ENCODE measurements around the gene L3MBTL1. TPM values are rescaled to one million over a fixed set of nuclear protein-coding genes. Genes with fewer than 3 reads are reported as not detected.

Gene L3MBTL1
- total RNA-seq, 2 donors from 2014 or later: 38.4 to 57.6 TPM

- no peak overlapping the region for H3K4me3 ChIP-seq (ENCODE audit: low read length)
- DNase-seq: no peak
- H3K9ac ChIP-seq (ENCODE audit: extremely low read depth, low read length, poor library complexity, severe bottlenecking): no peak overlapping the region
- 92 to 95% methylated on average over 4 of the region's 4 CpGs for whole genome bisulfite sequencing, 2 experiments (ENCODE audit: insufficient coverage in 1 of 2, insufficient read length in 1 of 2)
- no peaks in the 10 kb centered on the region for H3K9me3 ChIP-seq (ENCODE audit: control insufficient read depth, low read length)
- no peaks in the 10 kb centered on the region for H3K27me3 ChIP-seq (ENCODE audit: control insufficient read depth, insufficient read depth, low read length, poor library complexity, severe bottlenecking)
- Mint-ChIP-seq H3K4me3 (no peak overlapping the region), H3K27ac (no peak overlapping the region), H3K4me1 (no peaks in the 10 kb centered on the region), H3K9me3 (no peaks in the 10 kb centered on the region), H3K36me3 (ENCODE audit: low read depth) (no peaks in the 10 kb centered on the region), H3K27me3 (ENCODE audit: insufficient read depth) (no peaks in the 10 kb centered on the region)
- no peaks in the 10 kb centered on the region for H3K36me3 ChIP-seq (ENCODE audit: control insufficient read depth, insufficient read depth, low read length)
- H3K27ac ChIP-seq (ENCODE audit: low read depth, low read length): no peak overlapping the region
- no peaks in the 10 kb centered on the region for H3K4me1 ChIP-seq (ENCODE audit: control insufficient read depth, insufficient read depth, low read length)
- TF ChIP-seq CTCF (conservative IDR thresholded peaks at IDR 0.05): no peak
These were observed 58.2 kb downstream of the L3MBTL1 start for GRCh38 chr20:43565758-43566104.

- Mint-ChIP-seq H3K27me3 (ENCODE audit: insufficient read depth) (no peaks in the 10 kb centered on the region), H3K9me3 (no peaks in the 10 kb centered on the region), H3K4me3 (no peak overlapping the region), H3K27ac (no peak overlapping the region), H3K4me1 (no peaks in the 10 kb centered on the region), H3K36me3 (ENCODE audit: low read depth) (no peaks in the 10 kb centered on the region)
- no peaks in the 10 kb centered on the region for H3K4me1 ChIP-seq (ENCODE audit: control insufficient read depth, insufficient read depth, low read length)
- no peak overlapping the region for H3K9ac ChIP-seq (ENCODE audit: extremely low read depth, low read length, poor library complexity, severe bottlenecking)
- no peaks in the 10 kb centered on the region for H3K36me3 ChIP-seq (ENCODE audit: control insufficient read depth, insufficient read depth, low read length)
- TF ChIP-seq CTCF (conservative IDR thresholded peaks at IDR 0.05): no peak
- no peak overlapping the region for H3K27ac ChIP-seq (ENCODE audit: low read depth, low read length)
- H3K27me3 ChIP-seq (ENCODE audit: control insufficient read depth, insufficient read depth, low read length, poor library complexity, severe bottlenecking): no peaks in the 10 kb centered on the region
- no peaks in the 10 kb centered on the region for H3K9me3 ChIP-seq (ENCODE audit: control insufficient read depth, low read length)
- no peak overlapping the region for H3K4me3 ChIP-seq (ENCODE audit: low read length)
- 89 to 96% methylated on average over 4 to 9 of the region's 9 CpGs for WGBS, 2 experiments (ENCODE audit: insufficient coverage in 1 of 2, insufficient read length in 1 of 2)
- no peak for DNase-seq
These were observed 60.0 kb downstream of the L3MBTL1 start for GRCh38 chr20:43567477-43567876.

- WGBS, 2 experiments (ENCODE audit: insufficient coverage in 1 of 2, insufficient read length in 1 of 2): 74 to 80% methylated on average over 3 to 4 of the region's 4 CpGs
- Histone ChIP-seq H3K4me3 (ENCODE audit: low read length) (no peak overlapping the region), H3K27me3 (ENCODE audit: control insufficient read depth, insufficient read depth, low read length, poor library complexity, severe bottlenecking) (no peaks in the 10 kb centered on the region), H3K9me3 (ENCODE audit: control insufficient read depth, low read length) (no peaks in the 10 kb centered on the region), H3K36me3 (ENCODE audit: control insufficient read depth, insufficient read depth, low read length) (no peaks in the 10 kb centered on the region), H3K4me1 (ENCODE audit: control insufficient read depth, insufficient read depth, low read length) (no peaks in the 10 kb centered on the region), H3K9ac (ENCODE audit: extremely low read depth, low read length, poor library complexity, severe bottlenecking) (no peak overlapping the region), H3K27ac (ENCODE audit: low read depth, low read length) (no peak overlapping the region)
- no peaks in the 10 kb centered on the region for H3K9me3 Mint-ChIP-seq
- DNase-seq: peak; percentile 71
- H3K27me3 Mint-ChIP-seq (ENCODE audit: insufficient read depth): no peaks in the 10 kb centered on the region
- no peak overlapping the region for H3K4me3 Mint-ChIP-seq
- H3K27ac Mint-ChIP-seq: no peak overlapping the region
- TF ChIP-seq CTCF (conservative IDR thresholded peaks at IDR 0.05): no peak
- no peaks in the 10 kb centered on the region for H3K4me1 Mint-ChIP-seq
- no peaks in the 10 kb centered on the region for H3K36me3 Mint-ChIP-seq (ENCODE audit: low read depth)
These were observed 61.2 kb downstream of the L3MBTL1 start for GRCh38 chr20:43568706-43569105.

All from endodermal cell (in vitro differentiated cells).